ENCODE results near the gene FEV.

Gene FEV

DNA sequence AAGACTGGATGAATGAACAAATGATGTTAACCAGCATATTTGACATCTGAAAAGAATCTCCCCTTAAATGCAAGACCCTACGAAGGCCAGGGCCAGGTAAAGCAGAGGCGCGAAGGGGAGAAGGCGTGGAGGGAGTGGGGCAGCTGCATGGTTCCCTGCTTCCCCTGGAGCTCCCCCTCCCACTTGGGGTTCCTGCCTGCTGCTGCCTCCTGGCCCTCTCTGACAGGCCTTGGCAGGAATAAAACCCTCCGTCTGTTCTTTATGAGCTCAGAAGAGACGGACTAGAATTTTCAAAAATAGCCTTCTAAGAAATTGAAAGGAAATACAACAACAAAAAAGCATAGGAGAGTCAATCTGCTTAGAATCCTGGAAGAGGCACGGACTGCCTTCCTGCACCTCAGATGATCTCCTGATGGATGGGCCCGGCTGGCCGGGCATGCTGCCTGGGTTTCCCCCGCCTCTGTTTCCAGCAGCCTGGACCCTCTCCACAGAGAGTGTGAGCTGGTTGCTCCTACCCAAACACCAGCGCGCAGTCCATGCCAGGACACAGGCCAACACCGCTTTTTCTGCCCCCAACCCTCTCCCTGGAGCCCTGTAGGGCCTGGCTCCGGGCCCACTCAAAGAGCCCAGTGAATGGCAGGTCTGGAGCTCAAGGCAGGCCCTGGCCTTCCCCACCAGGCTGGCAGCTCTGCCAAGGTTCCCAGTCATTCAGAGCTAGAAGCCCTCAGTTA lies 32.4 kb upstream of the FEV start:
- no peak for DNase-seq (ENCODE audit: low read depth)

DNA sequence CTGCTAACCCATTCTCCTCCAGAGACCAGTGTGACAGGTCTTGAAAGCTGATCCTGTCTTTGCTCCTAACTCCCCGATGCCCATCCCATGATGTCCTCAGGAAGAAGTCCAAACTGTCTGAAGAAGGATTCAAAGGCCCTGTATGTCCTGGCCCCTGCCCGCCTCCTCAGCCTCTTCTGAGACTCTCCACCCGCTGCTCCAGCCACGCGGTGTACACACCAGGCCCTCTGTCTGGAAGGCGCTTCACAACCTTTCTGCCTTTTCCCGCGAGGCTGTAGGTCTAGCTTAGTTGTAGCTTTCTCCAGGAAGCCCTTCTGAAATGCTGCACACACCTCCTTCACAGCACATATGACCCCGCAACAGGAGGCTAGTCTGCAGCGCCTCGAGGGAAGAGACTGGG lies 31.7 kb upstream of the FEV start:
- DNase-seq (ENCODE audit: low read depth) = no peak

DNA sequence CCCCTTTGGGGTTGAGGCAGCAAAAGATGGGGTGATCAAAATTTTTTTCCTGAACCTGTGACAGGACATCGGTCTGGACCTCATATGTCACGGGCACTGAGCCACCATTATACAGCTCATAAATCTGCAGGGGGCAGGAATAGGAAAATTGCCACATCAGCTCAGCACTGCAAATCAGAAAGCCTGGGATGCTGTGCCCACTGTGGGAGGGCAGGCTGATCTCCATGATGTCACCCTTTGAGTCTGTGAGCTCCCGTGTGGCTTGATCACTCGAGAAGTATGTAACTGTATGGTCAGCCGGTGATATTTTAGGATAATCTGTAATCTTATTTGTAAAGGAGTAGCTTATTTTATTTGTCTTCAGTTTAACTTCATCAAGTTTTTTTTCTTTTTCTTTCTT lies 25.9 kb upstream of the FEV start:
- no peak for DNase-seq (ENCODE audit: low read depth)

DNA sequence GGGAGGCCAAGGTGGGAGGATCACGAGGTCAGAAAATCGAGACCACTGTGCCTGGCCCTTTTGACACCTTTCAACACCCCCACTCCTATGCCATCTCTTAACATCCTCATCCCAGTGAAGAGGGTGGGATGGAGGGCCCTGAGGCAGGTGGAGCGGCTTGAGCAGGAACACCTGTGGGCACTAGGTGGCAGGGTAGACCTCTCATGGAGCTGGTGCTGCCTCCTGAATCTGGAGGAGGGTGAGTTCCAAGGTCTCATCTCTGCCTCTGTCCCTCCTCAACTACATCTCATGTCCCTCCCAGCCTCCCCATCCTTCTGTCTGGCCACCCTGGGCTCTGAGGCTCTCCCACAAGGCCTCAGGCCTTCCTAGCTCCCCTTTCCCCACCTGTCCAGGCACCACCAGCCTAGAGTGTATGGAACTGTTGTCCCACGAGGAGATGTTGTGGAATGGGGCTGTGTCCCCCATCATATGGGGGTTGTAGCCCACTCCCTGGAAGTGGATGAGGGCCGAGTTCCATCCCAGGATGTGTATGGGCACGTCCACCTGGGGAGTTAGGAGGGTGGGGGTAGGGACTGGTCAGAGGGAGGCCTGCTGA lies 25.3 kb upstream of the FEV start:
- no peak for DNase-seq (ENCODE audit: low read depth)

- DNase-seq (ENCODE audit: low read depth) = no peak
Measured at GRCh38 chr2:219009294-219009693, 24.3 kb upstream of the FEV start.

DNA sequence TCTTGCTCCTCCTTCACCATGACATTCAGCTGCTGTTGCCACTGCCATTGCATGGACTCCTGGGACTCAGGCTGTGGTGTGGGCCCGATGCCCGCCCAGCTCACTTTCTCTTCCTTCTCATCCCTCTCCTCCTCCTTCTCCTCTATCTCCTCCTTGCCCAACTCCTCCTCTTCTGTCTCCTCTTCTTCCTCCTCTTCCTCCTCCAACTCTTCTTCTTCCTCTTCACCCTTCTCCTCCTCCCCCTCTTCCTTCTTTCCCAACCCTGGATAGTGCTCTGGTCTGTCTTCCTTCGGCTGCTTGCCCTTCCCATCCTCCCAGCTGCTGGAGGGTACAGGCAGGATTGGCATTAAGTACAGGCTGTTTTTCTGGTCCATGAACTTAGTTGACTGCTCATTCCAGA lies 19.0 kb upstream of the FEV start:
- DNase-seq (ENCODE audit: low read depth) = no peak

DNA sequence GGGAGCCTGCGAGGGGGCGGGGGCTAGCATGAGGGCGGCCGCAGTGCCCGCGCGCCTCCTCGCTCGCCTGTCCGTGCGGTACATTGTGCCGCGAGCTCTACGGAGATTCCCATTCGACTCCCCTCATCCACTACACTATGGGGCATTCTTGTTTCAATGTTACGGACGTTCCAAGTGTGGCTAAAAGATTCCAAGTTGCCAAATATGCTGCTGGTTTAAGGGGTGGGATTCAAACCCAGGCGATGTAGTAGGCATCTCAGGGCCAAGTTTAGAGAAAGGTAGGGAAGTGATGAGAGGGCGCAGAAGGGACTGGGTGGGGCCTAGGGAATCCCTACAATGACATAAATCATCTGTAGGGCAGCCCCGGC lies 18.3 kb upstream of the FEV start:
- no peak for DNase-seq (ENCODE audit: low read depth)

DNA sequence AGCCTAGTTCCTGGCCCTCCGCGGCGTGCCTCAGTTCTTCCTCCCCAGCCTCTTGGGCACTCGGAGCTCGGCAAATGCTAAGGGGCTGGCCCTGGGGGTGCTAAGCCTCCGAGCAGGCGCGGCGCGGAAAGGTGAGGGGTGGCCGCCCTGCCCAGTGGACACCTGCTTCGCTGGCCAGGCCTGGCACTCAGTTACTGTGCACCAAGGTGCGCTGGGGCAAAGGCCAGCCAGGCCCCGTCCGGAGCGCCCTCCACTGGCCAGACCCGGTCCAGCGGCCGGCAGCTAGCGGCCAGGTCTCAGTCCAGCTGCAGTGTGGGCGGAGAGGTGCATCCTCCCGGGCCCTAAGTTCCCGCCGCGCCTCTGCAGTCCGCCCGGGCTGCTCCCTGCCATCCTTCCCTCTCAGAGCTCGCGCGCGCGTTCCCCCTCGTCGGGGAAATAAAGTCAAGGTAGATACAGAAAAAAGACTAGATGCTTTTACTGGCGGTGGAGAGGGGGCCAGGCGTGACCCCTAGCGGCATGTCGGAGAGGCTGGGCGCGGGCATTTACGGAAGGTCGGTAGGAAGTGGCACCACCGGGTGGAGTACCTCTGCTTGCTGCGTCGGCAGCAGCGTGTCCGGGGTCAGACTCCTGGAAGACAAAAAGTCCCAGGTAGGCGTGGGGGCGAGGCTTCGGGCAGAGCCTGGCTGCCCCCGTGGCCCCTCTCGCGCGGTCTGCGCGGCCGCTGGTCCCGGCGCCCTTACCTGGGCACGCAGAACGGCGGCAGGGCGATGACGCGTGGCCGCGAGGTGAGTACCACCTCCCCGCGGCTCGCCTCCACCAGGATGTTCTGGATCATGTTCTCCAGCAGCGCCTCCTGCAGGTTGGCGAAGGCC lies 17.6 kb upstream of the FEV start:
- DNase-seq (ENCODE audit: low read depth) = no peak

DNA sequence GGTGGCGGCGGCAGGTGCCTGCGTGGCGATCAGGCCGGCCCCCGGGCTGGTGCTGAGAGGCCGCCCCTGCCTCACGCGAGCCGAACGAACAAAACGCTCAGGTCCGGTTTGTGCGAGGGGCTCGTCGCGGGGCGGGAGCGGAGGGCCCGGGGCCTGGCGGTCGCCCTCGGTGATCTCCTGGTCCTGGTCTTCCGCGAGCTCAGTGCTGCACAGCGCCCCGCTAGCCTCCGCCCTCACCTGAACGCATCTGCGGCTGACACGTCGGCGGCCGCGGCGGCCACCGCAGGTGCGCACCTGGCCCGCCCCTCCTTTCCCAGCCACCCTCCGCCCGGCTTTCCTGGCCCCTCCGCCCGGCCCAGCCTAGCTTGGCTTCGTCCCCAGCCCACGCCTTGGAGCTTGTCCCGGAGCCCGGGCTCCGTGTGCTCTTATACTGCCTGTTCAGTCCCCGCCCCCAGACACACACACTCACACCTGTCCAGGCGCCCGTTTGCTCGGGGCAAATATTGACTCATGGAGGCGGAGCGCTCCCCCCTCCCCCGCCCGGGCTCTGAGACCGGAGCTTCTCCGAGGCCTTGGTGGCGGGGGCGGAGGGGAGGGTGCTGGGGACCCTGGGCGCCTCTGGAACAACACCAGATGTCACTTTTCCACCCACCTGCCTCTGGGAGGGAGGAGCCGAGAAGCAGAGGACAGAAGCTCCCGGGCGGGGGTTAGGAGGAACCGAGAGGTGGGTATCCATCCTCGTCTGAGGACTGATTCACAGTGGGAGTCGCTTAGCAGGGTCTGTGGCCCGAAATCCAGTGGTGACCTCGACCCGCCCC lies 16.8 kb upstream of the FEV start:
- no peak for DNase-seq (ENCODE audit: low read depth)

DNA sequence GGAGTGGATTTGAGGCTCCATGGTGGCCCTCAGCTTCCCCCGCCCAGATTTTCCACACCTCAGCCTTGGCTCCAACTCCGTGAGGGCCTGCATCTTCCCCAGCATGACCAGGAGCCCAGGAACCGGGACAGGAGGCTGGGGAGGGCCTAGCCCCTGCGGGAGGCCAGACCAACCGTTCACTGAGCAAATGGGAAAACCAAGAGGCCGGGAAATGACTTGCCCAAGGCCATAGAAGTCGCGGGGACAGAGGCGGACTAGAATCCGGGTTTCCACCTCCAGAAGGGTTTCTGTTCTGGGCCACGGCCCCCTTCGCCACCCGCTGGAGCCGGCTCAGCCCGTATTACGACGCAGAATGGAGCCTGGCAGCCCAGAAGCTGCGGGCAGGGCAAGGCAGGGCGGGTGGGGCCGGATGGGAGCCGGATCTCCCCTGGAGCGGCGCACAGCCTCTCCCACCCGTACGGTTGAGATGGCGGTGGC lies 16.2 kb upstream of the FEV start:
- DNase-seq (ENCODE audit: low read depth) = no peak

DNA sequence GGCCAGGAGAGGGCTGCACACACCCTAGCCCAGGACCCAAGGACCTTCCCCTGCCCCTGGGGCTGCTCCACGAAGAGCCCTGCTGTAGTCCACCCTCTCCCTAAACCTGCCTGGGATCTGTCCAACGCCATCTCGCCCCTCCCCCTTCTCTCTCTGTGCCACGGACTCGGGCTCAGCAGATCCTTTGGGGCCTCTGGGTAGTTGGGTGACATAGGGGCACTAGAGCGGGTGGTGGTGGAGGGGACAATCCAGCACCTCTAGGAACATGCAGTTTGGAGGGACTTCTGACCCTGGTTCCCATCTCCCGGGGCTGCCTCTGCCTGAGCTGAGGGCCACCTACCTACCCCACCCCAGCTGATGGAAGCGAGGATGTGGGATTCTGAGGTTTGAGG lies 15.6 kb upstream of the FEV start:
- DNase-seq (ENCODE audit: low read depth) = no peak

GRCh38 chr2:218999881-219000568 lies 15.0 kb upstream of the FEV start:
- DNase-seq (ENCODE audit: low read depth) = no peak

- no peak for DNase-seq (ENCODE audit: low read depth)
Measured at GRCh38 chr2:218999021-218999880, 14.3 kb upstream of the FEV start.

DNA sequence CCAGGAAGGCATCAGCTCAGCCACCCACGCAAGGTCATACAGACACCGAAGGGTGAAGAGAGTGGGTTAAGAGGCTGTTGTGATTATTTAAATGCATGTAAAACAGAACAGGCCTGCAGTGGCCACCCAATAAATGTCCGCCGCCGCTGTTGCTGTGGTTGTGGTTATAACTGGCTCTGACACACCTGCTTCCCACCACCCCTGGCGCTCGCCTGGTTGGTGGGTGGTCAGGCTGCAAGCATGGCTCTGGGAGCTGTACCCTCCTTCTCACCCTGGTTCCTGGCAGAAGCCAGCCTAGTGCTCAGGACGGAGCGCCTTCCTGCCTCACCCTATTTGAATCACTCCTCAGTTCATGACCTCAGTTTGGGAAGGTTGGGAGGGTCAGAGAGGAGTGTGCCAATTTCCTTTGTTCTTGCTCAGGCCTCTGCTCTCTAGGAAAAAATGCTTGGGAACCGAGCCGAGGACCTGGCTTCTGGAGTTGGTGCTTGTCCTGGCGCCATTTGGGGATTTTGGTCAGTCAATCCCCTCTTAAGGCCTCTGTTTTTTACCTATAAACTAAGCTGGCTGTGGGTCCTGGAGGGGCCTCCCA lies 13.5 kb upstream of the FEV start:
- DNase-seq (ENCODE audit: low read depth) = no peak

- DNase-seq (ENCODE audit: low read depth) = no peak
Measured at GRCh38 chr2:218997731-218998130, 12.7 kb upstream of the FEV start.

- DNase-seq (ENCODE audit: low read depth) = no peak
Measured at GRCh38 chr2:218996937-218997336, 12.0 kb upstream of the FEV start.

- peak; percentile 73 for DNase-seq (ENCODE audit: low read depth)
Measured at GRCh38 chr2:218995972-218996711, 11.2 kb upstream of the FEV start.

DNA sequence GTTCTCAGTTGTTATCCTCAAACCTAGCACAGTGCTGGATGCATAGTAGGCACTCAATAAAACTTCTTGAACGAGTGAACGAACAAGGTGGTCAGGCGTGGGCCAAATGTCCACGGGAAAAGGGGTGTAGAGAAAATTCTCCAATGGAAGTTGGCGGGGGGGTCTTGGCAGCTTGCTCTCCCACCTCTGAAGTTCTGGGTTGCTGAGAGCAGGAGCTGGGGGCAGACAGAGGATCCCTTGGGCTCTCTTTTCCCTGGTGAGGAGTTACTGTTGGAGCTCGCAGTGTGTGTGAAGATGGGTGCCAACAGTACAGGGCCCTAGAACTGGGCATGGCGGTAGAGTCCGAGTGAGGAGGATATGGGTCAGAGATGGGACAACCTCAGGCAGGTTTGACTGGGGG lies 10.6 kb upstream of the FEV start:
- no peak for DNase-seq (ENCODE audit: low read depth)

Measured in fibroblast of gingiva (primary cell).